HG02973 (cell line): ENCODE measurements around the gene SORD.
"Not testable (repeated sequence)": the region's sequence is repeated elsewhere in the genome, so short reads cannot be mapped to it uniquely, and the experiment has no call there.

Experiments used
- ATAC-seq: cut with Tn5 transposase; IDR thresholded peaks from one replicate; pipeline ENCODE4 v1.9.1; 2021; ENCODE audit warnings: moderate library complexity; ENCODE audit not compliant: unreplicated experiment

Gene SORD

GRCh38 chr15:45058690-45059675 lies 36.0 kb downstream of the SORD start:
- ATAC-seq = not testable (repeated sequence)

- ATAC-seq = not testable (repeated sequence)
Observed at GRCh38 chr15:45062301-45062700, 39.3 kb downstream of the SORD start.

- ATAC-seq = no peak
Observed at GRCh38 chr15:45064386-45064785, 41.4 kb downstream of the SORD start.

- not testable (repeated sequence) for ATAC-seq
Observed at GRCh38 chr15:45069942-45070360, 47.0 kb downstream of the SORD start.

GRCh38 chr15:45073602-45074001 lies 50.6 kb downstream of the SORD start:
- ATAC-seq = not testable (repeated sequence)

- not testable (repeated sequence) for ATAC-seq
Observed at GRCh38 chr15:45075440-45076320, 52.7 kb downstream of the SORD start.

GRCh38 chr15:45077391-45077790 lies 54.4 kb downstream of the SORD start:
- ATAC-seq = not testable (repeated sequence)

GRCh38 chr15:45079201-45079600 lies 56.2 kb downstream of the SORD start:
- ATAC-seq = not testable (repeated sequence)

GRCh38 chr15:45079628-45080246 lies 56.7 kb downstream of the SORD start:
- not testable (repeated sequence) for ATAC-seq

GRCh38 chr15:45080593-45080992 lies 57.6 kb downstream of the SORD start:
- not testable (repeated sequence) for ATAC-seq

GRCh38 chr15:45082412-45082811 lies 59.4 kb downstream of the SORD start:
- ATAC-seq = not testable (repeated sequence)

- no peak for ATAC-seq
Observed at GRCh38 chr15:45083223-45083622, 60.2 kb downstream of the SORD start.

- no peak for ATAC-seq
Observed at GRCh38 chr15:45084163-45084562, 61.2 kb downstream of the SORD start.

GRCh38 chr15:45087513-45087912 lies 64.5 kb downstream of the SORD start:
- no peak for ATAC-seq

- no peak for ATAC-seq
Observed at GRCh38 chr15:45088801-45089711, 66.1 kb downstream of the SORD start.

- no peak for ATAC-seq
Observed at GRCh38 chr15:45089712-45090373, 66.8 kb downstream of the SORD start.

- no peak for ATAC-seq
Observed at GRCh38 chr15:45091161-45091560, 68.2 kb downstream of the SORD start.

- ATAC-seq = no peak
Observed at GRCh38 chr15:45091576-45091975, 68.6 kb downstream of the SORD start.

GRCh38 chr15:45093013-45093412 lies 70.0 kb downstream of the SORD start:
- ATAC-seq = no peak
